22Rv1 (cell line): ENCODE measurements around the gene OLFM1.

Source experiments
- ZFX ChIP-seq: fragments of 450-650 bp; IDR thresholded peaks from 2 replicates; pipeline ENCODE4 v1.6.1; 2017; ENCODE audit warnings: antibody characterized with exemption, borderline replicate concordance
- TF ChIP-seq, protein P1 (sequence below): fragments of 450-650 bp; IDR thresholded peaks from 2 replicates; pipeline ENCODE4 v1.5.1; 2017; ENCODE audit warnings: mild to moderate bottlenecking

DNA sequence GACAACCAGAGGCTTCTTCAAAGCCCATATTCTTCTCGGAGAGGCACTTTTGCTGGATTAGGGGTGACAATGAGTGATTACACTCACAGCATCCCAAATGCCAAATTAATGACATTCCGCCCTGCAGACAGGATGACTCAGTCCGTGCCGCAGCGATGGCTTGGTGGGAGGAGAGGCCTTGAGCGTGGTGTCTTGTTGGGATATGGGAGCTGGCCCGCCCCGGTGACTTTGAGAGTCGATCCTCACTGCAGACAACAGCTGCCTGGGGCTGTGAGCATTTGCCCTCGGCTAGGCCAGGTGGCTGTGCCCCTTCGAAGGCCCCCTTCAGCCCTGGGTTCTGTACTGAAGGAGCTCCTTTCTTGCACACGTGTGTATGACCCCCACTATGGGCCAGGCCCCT, 29.8 kb downstream of the OLFM1 start:
- TF ChIP-seq, protein P1, sequence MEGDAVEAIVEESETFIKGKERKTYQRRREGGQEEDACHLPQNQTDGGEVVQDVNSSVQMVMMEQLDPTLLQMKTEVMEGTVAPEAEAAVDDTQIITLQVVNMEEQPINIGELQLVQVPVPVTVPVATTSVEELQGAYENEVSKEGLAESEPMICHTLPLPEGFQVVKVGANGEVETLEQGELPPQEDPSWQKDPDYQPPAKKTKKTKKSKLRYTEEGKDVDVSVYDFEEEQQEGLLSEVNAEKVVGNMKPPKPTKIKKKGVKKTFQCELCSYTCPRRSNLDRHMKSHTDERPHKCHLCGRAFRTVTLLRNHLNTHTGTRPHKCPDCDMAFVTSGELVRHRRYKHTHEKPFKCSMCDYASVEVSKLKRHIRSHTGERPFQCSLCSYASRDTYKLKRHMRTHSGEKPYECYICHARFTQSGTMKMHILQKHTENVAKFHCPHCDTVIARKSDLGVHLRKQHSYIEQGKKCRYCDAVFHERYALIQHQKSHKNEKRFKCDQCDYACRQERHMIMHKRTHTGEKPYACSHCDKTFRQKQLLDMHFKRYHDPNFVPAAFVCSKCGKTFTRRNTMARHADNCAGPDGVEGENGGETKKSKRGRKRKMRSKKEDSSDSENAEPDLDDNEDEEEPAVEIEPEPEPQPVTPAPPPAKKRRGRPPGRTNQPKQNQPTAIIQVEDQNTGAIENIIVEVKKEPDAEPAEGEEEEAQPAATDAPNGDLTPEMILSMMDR = no peak
- TF ChIP-seq ZFX = no peak
